CD8-positive, alpha-beta memory T cell (primary cell): ENCODE data around the gene GNB5. TPM values are rescaled to one million over a fixed set of nuclear protein-coding genes. Genes with fewer than 3 reads are reported as not detected.
"Not testable (repeated sequence)": the region's sequence is repeated elsewhere in the genome, so short reads cannot be mapped to it uniquely, and the experiment has no call there.

Experiments used
- CTCF ChIA-PET: fragments of 350-600 bp; sonication (Branson Sonifier 250); formaldehyde crosslinking; loops from one replicate; lab custom pipeline; 2021; ENCODE audit warnings: antibody characterized with exemption; lab: Charles Lee
- POLR2A ChIA-PET: fragments of 350-600 bp; sonication (Branson Sonifier 250); formaldehyde crosslinking; loops from one replicate; lab custom pipeline; 2021; ENCODE audit warnings: antibody characterized with exemption; lab: Charles Lee
- DNase-seq, 5 donors: peaks; one replicate each; pipeline versions ENCODE4 v3.0.0 to v3.0.0-alpha.2; 2020 to 2022; ENCODE audit warnings: mixed read lengths in 1 of 5
- H3K27ac ChIP-seq: one replicate; pipeline ENCODE4 v1.7.0; 2013; ENCODE audit warnings: low read depth, mild to moderate bottlenecking, low read length, moderate library complexity
- H3K27me3 ChIP-seq: 2 replicates; pipeline ENCODE4 v1.7.0; 2013; ENCODE audit warnings: low read length, mild to moderate bottlenecking; ENCODE audit not compliant: insufficient read depth, poor library complexity, severe bottlenecking
- H3K36me3 ChIP-seq: 2 replicates; pipeline ENCODE4 v1.7.0; 2013; ENCODE audit warnings: mild to moderate bottlenecking, low read length, moderate library complexity; ENCODE audit not compliant: insufficient read depth
- H3K4me1 ChIP-seq: 2 replicates; pipeline ENCODE4 v1.7.0; 2013; ENCODE audit warnings: mild to moderate bottlenecking, low read length, moderate library complexity; ENCODE audit not compliant: insufficient read depth
- H3K4me3 ChIP-seq: 2 replicates; pipeline ENCODE4 v1.7.0; 2013; ENCODE audit warnings: mild to moderate bottlenecking, low read length
- H3K9me3 ChIP-seq: 2 replicates; pipeline ENCODE4 v1.7.0; 2013; ENCODE audit warnings: mild to moderate bottlenecking, low read length
- H3K27ac Mint-ChIP-seq, 8 donors: one replicate each; pipeline ENCODE4 v1.8.0; 2020 to 2021; ENCODE audit warnings: mixed read lengths in 8 of 8, mild to moderate bottlenecking in 6 of 8, inconsistent platforms in 3 of 8, moderate library complexity in 3 of 8
- H3K27me3 Mint-ChIP-seq, 2 donors: one replicate each; pipeline ENCODE4 v1.8.0; 2020 to 2021; ENCODE audit warnings: mixed read lengths in 2 of 2, mild to moderate bottlenecking in 1 of 2, moderate library complexity in 1 of 2
- H3K36me3 Mint-ChIP-seq, 3 donors: one replicate each; pipeline ENCODE4 v1.8.0; 2020 to 2021; ENCODE audit warnings: mixed read lengths in 3 of 3, inconsistent platforms in 1 of 3, mild to moderate bottlenecking in 1 of 3
- H3K4me1 Mint-ChIP-seq, 3 donors: one replicate each; pipeline ENCODE4 v1.8.0; 2020 to 2021; ENCODE audit warnings: mixed read lengths in 3 of 3, inconsistent platforms in 1 of 3, mild to moderate bottlenecking in 1 of 3
- H3K4me3 Mint-ChIP-seq, 7 donors: one replicate each; pipeline ENCODE4 v1.8.0; 2020 to 2021; ENCODE audit warnings: mixed read lengths in 7 of 7, mild to moderate bottlenecking in 6 of 7, moderate library complexity in 4 of 7, inconsistent platforms in 2 of 7
- H3K9me3 Mint-ChIP-seq, 5 donors: one replicate each; pipeline ENCODE4 v1.8.0; 2020 to 2022; ENCODE audit warnings: mixed read lengths in 5 of 5, mild to moderate bottlenecking in 3 of 5, moderate library complexity in 2 of 5, inconsistent platforms in 1 of 5
- polyA plus RNA-seq: library from polyadenylated mRNA; unstranded; fragments of 300-500 nt; fragmentation: Illumina TruSeq; gene quantifications from one replicate; pipeline ENCODE4 v1.2.3, GENCODE V29; 2021
- total RNA-seq, 2 experiments: library from RNA; stranded (reverse); gene quantifications; one replicate each; pipeline ENCODE4 v1.2.3, GENCODE V29; 2021

Gene GNB5
- total and polyA plus RNA-seq, 3 experiments from 2014 or later: 19.2 to 46.0 (median 21.7) TPM

DNA sequence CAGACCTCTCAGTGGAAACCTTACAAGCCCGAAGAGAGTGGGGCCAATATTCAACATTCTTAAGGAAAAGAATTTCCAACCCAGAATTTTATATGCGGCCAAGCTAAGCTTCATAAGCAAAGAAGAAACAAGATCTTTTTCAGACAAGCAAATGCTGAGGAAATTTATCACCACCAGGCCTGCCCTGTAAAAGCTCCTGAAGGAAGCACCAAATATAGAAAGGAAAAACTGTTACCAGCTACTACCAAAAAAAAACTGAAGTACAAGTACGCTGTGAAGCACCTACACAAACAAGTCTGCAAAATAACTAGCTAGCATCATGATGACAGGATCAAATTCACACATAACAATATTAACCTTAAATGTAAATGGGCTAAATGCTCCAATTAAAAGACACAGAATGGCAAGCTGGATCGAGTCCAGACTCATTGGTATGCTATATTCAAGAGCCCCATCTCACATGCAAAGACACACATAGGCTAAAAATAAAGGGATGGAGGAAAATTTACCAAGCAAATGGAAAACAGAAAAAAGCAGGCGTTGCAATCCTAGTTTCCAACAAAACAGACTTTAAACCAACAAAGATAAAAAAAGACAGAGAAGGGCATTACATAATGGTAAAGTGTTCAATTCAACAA lies 25.6 kb downstream of the GNB5 start:
- H3K4me3 ChIP-seq, H3K36me3 ChIP-seq, H3K4me3 Mint-ChIP-seq, H3K4me1 ChIP-seq, H3K27me3 Mint-ChIP-seq, POLR2A ChIA-PET, DNase-seq, H3K9me3 ChIP-seq, H3K27ac ChIP-seq, H3K9me3 Mint-ChIP-seq, H3K27me3 ChIP-seq: not testable (repeated sequence)
- H3K36me3 Mint-ChIP-seq: peaks cover 0 to 42% (median 11%) of the 10 kb centered on the region in 3 donors
- peak overlapping the region in 3 of 8 donors; percentile 10 to 70 (median 10) for H3K27ac Mint-ChIP-seq
- peaks cover 47 to 63% (median 57%) of the 10 kb centered on the region in 3 donors for H3K4me1 Mint-ChIP-seq
- CTCF ChIA-PET: interaction anchor here (1.3 to 2.5 kb wide), 6 partner anchors 20 to 64 kb away, joined by 3 to 13 read pairs (median 4); no protein-coding TSS in a partner anchor

DNA sequence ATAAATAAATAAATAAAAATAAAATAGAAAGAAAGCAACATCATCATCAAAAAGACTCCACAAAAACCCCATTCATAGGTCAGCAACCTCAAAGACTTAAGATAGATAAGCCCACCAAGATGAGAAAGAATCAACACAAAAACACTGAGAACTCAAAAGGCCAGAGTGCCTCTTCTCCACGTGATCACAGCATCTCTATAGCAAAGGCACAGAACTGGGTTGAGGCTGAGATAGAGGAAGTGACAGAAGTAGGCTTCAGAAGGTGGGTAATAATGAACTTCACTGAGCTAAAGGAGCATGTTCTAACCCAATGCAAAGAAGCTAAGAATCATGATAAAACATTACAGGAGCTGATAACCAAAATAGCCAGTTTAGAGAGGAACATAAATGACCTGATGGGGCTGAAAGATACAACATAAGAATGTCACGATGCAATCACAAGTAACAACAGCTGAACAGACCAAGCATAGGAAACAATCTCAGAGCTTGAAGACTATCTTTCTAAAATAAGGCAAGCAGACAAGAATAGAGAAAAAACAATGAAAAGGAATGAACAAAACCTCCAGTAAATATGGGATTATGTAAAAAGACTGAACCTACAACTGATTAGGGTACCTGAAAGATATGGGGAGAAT lies 26.4 kb downstream of the GNB5 start:
- CTCF ChIA-PET: interaction anchor here (0.7 to 2.5 kb wide), 8 partner anchors 10 to 65 kb away, joined by 3 to 13 read pairs (median 3); no protein-coding TSS in a partner anchor
- no peak overlapping the region for H3K4me3 Mint-ChIP-seq
- no peaks in the 10 kb centered on the region for H3K9me3 ChIP-seq
- POLR2A ChIA-PET: interaction anchor here (0.5 to 1.4 kb wide), 2 partner anchors 14 to 259 kb away, joined by 4 to 5 read pairs; no protein-coding TSS in a partner anchor
- peaks cover 39 to 54% (median 48%) of the 10 kb centered on the region in 3 donors for H3K4me1 Mint-ChIP-seq
- peaks cover 7% of the 10 kb centered on the region for H3K4me1 ChIP-seq
- no peak overlapping the region for H3K4me3 ChIP-seq
- H3K27me3 ChIP-seq: no peaks in the 10 kb centered on the region
- H3K9me3 Mint-ChIP-seq: no peaks in the 10 kb centered on the region
- peaks cover 6% of the 10 kb centered on the region for H3K36me3 ChIP-seq
- peak overlapping the region in 5 of 8 donors; percentile 6 to 81 (median 61) for H3K27ac Mint-ChIP-seq
- peaks cover 3 to 41% (median 13%) of the 10 kb centered on the region in 3 donors for H3K36me3 Mint-ChIP-seq
- H3K27me3 Mint-ChIP-seq: no peaks in the 10 kb centered on the region
- H3K27ac ChIP-seq: no peak overlapping the region
- DNase-seq: no peak

DNA sequence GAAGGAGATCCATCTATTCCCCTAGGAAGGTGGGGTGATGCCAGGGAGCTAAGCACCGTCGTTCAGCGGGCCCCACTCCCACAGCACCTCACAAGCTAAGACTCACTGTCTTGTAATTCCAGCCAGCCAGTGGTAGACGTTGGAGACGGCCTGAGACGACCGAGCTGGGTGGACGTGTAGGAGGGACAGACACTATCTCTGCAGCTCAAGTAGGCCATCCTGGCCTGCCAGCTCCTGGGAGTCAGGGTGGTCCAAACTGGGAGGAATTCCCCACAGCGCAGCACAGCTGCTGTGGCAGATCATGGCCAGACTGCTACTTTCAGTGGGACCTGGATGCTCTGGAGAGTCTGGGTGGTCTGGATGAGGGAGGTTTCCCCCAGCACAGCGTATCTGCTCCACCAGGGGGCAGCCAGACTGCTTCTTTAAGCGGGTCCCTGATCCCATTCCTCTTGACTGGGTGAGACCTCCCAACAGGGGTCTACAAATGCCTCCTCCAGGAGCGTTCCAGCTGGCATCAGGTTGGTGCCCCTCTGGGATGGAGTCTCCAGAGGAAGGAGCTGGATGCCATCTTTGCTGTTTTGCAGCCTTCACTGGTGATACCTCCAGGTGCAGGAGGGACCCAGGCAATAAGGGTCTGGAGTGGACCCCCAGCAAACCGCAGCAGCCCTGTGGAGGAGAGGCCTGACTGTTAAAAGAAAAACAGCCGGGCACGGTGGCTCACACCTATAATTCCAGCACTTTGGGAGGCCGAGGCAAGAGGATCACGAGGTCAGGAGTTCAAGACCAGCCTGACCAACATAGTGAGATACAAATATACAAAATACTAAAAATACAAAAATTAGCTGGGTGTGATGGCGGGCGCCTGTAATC lies 27.6 kb downstream of the GNB5 start:
- DNase-seq: peak in 1 of 5 donors; percentile 21
- H3K4me1 ChIP-seq: peaks cover 7% of the 10 kb centered on the region
- peaks cover 35 to 49% (median 45%) of the 10 kb centered on the region in 3 donors for H3K4me1 Mint-ChIP-seq
- no peak overlapping the region for H3K4me3 Mint-ChIP-seq
- POLR2A ChIA-PET: interaction anchor here (0.5 to 1.4 kb wide), 3 partner anchors 15 to 258 kb away, joined by 4 to 17 read pairs (median 5); no protein-coding TSS in a partner anchor
- H3K27me3 ChIP-seq: no peaks in the 10 kb centered on the region
- no peak overlapping the region for H3K4me3 ChIP-seq
- CTCF ChIA-PET: interaction anchor here (1.0 to 2.9 kb wide), 7 partner anchors 8 to 64 kb away, joined by 3 to 16 read pairs (median 8); no protein-coding TSS in a partner anchor
- H3K27ac Mint-ChIP-seq: no peak overlapping the region
- no peaks in the 10 kb centered on the region for H3K9me3 ChIP-seq
- no peak overlapping the region for H3K27ac ChIP-seq
- H3K27me3 Mint-ChIP-seq: no peaks in the 10 kb centered on the region
- peaks cover 6 to 48% (median 23%) of the 10 kb centered on the region in 3 donors for H3K36me3 Mint-ChIP-seq
- peaks cover 6% of the 10 kb centered on the region for H3K36me3 ChIP-seq
- H3K9me3 Mint-ChIP-seq: no peaks in the 10 kb centered on the region

DNA sequence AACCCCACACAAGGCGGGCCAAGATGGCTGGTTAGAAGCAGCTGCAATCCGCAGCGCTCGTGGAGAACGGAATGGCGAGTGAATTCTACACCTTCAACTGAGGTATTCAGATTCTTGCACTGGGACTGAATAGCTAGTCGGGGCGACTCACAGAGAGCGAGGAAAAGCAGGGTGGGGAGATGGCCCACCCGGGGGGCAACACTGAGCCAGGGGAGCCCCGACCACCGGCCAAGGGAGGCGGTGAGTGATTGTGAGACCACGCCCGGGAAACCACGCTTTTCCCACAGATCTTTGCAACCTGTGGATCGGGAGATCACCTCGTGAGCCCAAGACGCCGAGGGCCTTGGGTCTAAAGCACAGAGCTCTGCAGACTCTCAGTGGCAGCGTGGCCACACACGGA lies 28.3 kb downstream of the GNB5 start:
- DNase-seq: no peak
- peaks cover 29 to 42% (median 40%) of the 10 kb centered on the region in 3 donors for H3K4me1 Mint-ChIP-seq
- Histone ChIP-seq H3K4me3 (no peak overlapping the region), H3K27ac (no peak overlapping the region), H3K27me3 (no peaks in the 10 kb centered on the region), H3K4me1 (peaks cover 7% of the 10 kb centered on the region), H3K36me3 (peaks cover 6% of the 10 kb centered on the region), H3K9me3 (no peaks in the 10 kb centered on the region)
- H3K9me3 Mint-ChIP-seq: no peaks in the 10 kb centered on the region
- H3K36me3 Mint-ChIP-seq: peaks cover 6 to 52% (median 23%) of the 10 kb centered on the region in 3 donors
- no peaks in the 10 kb centered on the region for H3K27me3 Mint-ChIP-seq
- H3K4me3 Mint-ChIP-seq: no peak overlapping the region
- ChIA-PET CTCF (interaction anchor here (1.0 to 2.9 kb wide), 8 partner anchors 9 to 475 kb away, joined by 3 to 16 read pairs (median 4); no protein-coding TSS in a partner anchor), POLR2A (no interaction called here)
- no peak overlapping the region for H3K27ac Mint-ChIP-seq

DNA sequence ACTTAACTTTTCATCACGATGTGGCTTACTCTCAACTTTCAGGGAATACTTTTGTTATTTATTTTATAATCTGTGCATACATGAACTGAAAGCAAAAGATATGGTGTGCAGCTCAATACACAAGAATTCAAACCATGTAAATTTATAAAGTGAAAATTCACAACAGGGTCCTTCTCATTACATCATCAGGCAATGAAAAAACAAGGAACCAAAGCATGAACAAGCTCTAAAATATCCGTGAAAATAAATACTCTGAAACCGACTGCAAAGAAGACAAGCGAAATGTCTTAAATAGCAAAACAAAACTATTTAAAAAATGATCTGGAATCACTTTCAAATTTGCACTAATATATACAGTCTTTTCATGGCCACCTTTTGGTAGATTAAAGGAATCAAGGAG lies 28.9 kb downstream of the GNB5 start:
- Mint-ChIP-seq H3K4me3 (no peak overlapping the region), H3K4me1 (peaks cover 27 to 36% (median 33%) of the 10 kb centered on the region in 3 donors), H3K27ac (no peak overlapping the region), H3K27me3 (no peaks in the 10 kb centered on the region), H3K9me3 (no peaks in the 10 kb centered on the region), H3K36me3 (peaks cover 6 to 54% (median 23%) of the 10 kb centered on the region in 3 donors)
- no peaks in the 10 kb centered on the region for H3K9me3 ChIP-seq
- H3K4me1 ChIP-seq: peaks cover 7% of the 10 kb centered on the region
- DNase-seq: no peak
- peaks cover 6% of the 10 kb centered on the region for H3K36me3 ChIP-seq
- no peak overlapping the region for H3K27ac ChIP-seq
- POLR2A ChIA-PET: no interaction called here
- no peaks in the 10 kb centered on the region for H3K27me3 ChIP-seq
- CTCF ChIA-PET: interaction anchor here (0.7 to 2.9 kb wide), 9 partner anchors 9 to 475 kb away, joined by 3 to 16 read pairs (median 3); no protein-coding TSS in a partner anchor
- no peak overlapping the region for H3K4me3 ChIP-seq

DNA sequence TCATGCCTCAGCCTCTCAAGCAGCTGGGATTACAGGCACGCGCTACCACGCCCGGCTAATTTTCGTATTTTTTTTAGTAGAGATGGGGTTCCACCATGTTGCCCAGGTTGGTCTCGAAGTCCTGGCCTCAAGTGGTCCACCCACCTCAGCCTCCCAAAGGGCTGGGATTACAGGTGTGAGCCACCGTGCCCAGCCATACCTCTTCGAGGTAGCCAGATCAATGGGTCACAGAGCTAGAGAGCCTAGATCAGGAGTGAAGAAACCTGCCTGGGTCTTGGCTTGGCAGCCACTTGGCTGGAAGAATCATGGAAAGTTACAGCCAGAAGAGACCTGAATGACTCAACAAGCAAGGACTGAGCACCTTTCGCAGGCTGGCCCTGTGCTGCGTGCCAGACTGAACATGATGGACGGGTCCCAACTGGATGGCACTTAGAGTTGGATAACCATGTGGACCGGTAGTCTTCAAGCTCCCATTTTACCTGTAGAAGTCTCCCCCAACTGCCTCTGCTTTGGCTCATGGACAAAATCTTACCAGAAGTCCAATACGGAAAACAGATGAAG lies 29.7 kb downstream of the GNB5 start:
- Mint-ChIP-seq H3K27ac (peak overlapping the region in 1 of 8 donors; percentile 55), H3K27me3 (no peaks in the 10 kb centered on the region), H3K9me3 (no peaks in the 10 kb centered on the region), H3K36me3 (peaks cover 6 to 54% (median 23%) of the 10 kb centered on the region in 3 donors), H3K4me1 (peaks cover 21 to 28% (median 26%) of the 10 kb centered on the region in 3 donors), H3K4me3 (no peak overlapping the region)
- CTCF ChIA-PET: interaction anchor here (0.7 to 2.9 kb wide), 6 partner anchors 10 to 476 kb away, joined by 3 to 12 read pairs (median 3); no protein-coding TSS in a partner anchor
- H3K27me3 ChIP-seq: no peaks in the 10 kb centered on the region
- no peak overlapping the region for H3K27ac ChIP-seq
- no peak for DNase-seq
- H3K4me1 ChIP-seq: peaks cover 7% of the 10 kb centered on the region
- POLR2A ChIA-PET: no interaction called here
- no peak overlapping the region for H3K4me3 ChIP-seq
- H3K36me3 ChIP-seq: peaks cover 6% of the 10 kb centered on the region
- no peaks in the 10 kb centered on the region for H3K9me3 ChIP-seq

DNA sequence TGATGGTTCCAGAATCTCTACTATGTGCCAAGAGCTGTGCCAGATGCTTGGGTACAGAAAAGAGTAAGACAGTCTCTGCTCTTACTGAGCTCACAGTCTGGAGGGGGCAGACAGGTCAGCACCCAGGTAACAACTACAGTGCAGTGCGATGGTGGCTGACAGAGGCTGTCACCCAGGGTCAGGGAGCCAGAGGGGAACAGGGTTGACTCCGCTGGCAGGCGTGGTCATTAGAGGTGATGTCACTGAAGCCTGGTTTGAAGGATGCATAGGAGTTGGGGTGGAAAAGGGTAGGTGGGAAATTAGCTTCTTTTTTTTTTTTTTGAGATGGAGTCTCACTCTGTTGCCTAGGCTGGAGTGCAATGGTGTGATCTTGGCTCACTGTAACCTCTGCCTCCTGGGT lies 31.5 kb downstream of the GNB5 start:
- peaks cover 10 to 20% (median 14%) of the 10 kb centered on the region in 3 donors for H3K4me1 Mint-ChIP-seq
- peaks cover 6% of the 10 kb centered on the region for H3K36me3 ChIP-seq
- no peaks in the 10 kb centered on the region for H3K27me3 Mint-ChIP-seq
- H3K27ac ChIP-seq: no peak overlapping the region
- POLR2A ChIA-PET: no interaction called here
- CTCF ChIA-PET: interaction anchor here (1.0 kb wide), 1 partner anchor 16 kb away, joined by 4 read pairs; no protein-coding TSS in a partner anchor
- no peaks in the 10 kb centered on the region for H3K9me3 Mint-ChIP-seq
- no peaks in the 10 kb centered on the region for H3K4me1 ChIP-seq
- no peak for DNase-seq
- peaks cover 6 to 60% (median 25%) of the 10 kb centered on the region in 3 donors for H3K36me3 Mint-ChIP-seq
- H3K27me3 ChIP-seq: no peaks in the 10 kb centered on the region
- H3K4me3 Mint-ChIP-seq: no peak overlapping the region
- H3K27ac Mint-ChIP-seq: peak overlapping the region in 1 of 8 donors; percentile 20
- H3K4me3 ChIP-seq: no peak overlapping the region
- no peaks in the 10 kb centered on the region for H3K9me3 ChIP-seq
